Neural cell (in vitro differentiated cells): Measurements from ENCODE around the gene TUB. TPM values are rescaled to one million over a fixed set of nuclear protein-coding genes. Genes with fewer than 3 reads are reported as not detected.

Source experiments
- H2AFZ ChIP-seq: fragments of 200-600, 300-800 bp; sonication (generic), shearing (Covaris generic); 2 replicates; pipeline ENCODE4 v1.6.0; 2014; ENCODE audit warnings: low read depth, mild to moderate bottlenecking, antibody characterized with exemption, low read length, moderate library complexity
- H3F3A ChIP-seq: fragments of 200-600 bp; shearing (Covaris generic); 2 replicates; pipeline ENCODE4 v1.6.1; 2016; ENCODE audit warnings: mild to moderate bottlenecking, moderate library complexity, mixed read lengths, antibody characterized with exemption, low read length; ENCODE audit not compliant: insufficient read depth, poor library complexity, severe bottlenecking
- H3K27ac ChIP-seq: fragments of 200-600, 300-800 bp; sonication (generic), shearing (Covaris generic); 2 replicates; pipeline ENCODE4 v1.5.1; 2014; ENCODE audit warnings: mild to moderate bottlenecking, low read length, moderate library complexity
- H3K27me3 ChIP-seq: fragments of 300-800, 200-600 bp; sonication (generic), shearing (Covaris generic); 2 replicates; pipeline ENCODE4 v1.6.0; 2014; ENCODE audit warnings: mild to moderate bottlenecking, low read depth, low read length, moderate library complexity; ENCODE audit not compliant: insufficient read depth
- H3K36me3 ChIP-seq: fragments of 300-800, 200-600 bp; sonication (generic), shearing (Covaris generic); 2 replicates; pipeline ENCODE4 v1.5.1; 2014; ENCODE audit warnings: mild to moderate bottlenecking, antibody characterized with exemption, low read length, moderate library complexity; ENCODE audit not compliant: insufficient read depth
- H3K4me2 ChIP-seq: fragments of 300-800, 200-600 bp; sonication (generic), shearing (Covaris generic); 2 replicates; pipeline ENCODE4 v1.6.0; 2014; ENCODE audit warnings: mild to moderate bottlenecking, low read length
- H3K4me3 ChIP-seq: fragments of 300-800, 200-600 bp; sonication (generic), shearing (Covaris generic); 2 replicates; pipeline ENCODE4 v1.5.1; 2014; ENCODE audit warnings: mild to moderate bottlenecking, low read length, moderate library complexity
- H3K79me2 ChIP-seq: fragments of 200-600 bp; shearing (Covaris generic); replicated peaks from 2 replicates; pipeline ENCODE4 v1.6.0; 2014; ENCODE audit warnings: mild to moderate bottlenecking, low read length, moderate library complexity; ENCODE audit not compliant: insufficient read depth
- H3K9ac ChIP-seq: fragments of 300-800, 200-600 bp; sonication (generic), shearing (Covaris generic); 2 replicates; pipeline ENCODE4 v1.6.1; 2016; ENCODE audit warnings: mild to moderate bottlenecking, low read length, mixed read lengths
- H3K9me2 ChIP-seq: fragments of 200-600 bp; shearing (Covaris generic); 2 replicates; pipeline ENCODE4 v1.6.1; 2016; ENCODE audit warnings: mild to moderate bottlenecking, low read length, mixed read lengths; ENCODE audit not compliant: insufficient read depth
- H3K9me3 ChIP-seq: fragments of 200-600, 300-800 bp; sonication (generic), shearing (Covaris generic); 2 replicates; pipeline ENCODE4 v1.6.1; 2016; ENCODE audit warnings: mild to moderate bottlenecking, mixed run types, low read length, moderate library complexity, mixed read lengths
- H4K20me1 ChIP-seq: fragments of 200-600 bp; shearing (Covaris generic); 2 replicates; pipeline ENCODE4 v1.6.1; 2016; ENCODE audit warnings: mild to moderate bottlenecking, mixed run types; ENCODE audit not compliant: insufficient read depth
- CTCF ChIP-seq: fragments of 450-650 bp; IDR thresholded peaks from 2 replicates; pipeline ENCODE4 v1.5.1; 2014; ENCODE audit warnings: antibody characterized with exemption, mild to moderate bottlenecking, moderate library complexity; ENCODE audit not compliant: poor library complexity, severe bottlenecking
- EP300 ChIP-seq: fragments of 450-650 bp; conservative IDR thresholded peaks from 2 replicates; pipeline ENCODE4 v1.6.1; 2014; ENCODE audit warnings: antibody characterized with exemption, mild to moderate bottlenecking, moderate library complexity; ENCODE audit not compliant: poor library complexity, severe bottlenecking
- EZH2 ChIP-seq: fragments of 200-600, 300-800 bp; shearing (Covaris generic), sonication (generic); IDR thresholded peaks from 2 replicates; pipeline ENCODE4 v1.6.1; 2014; ENCODE audit warnings: antibody characterized with exemption, low read length, borderline replicate concordance, mild to moderate bottlenecking; ENCODE audit not compliant: insufficient read depth, poor library complexity, severe bottlenecking
- MXI1 ChIP-seq: fragments of 450-650 bp; conservative IDR thresholded peaks from 2 replicates; pipeline ENCODE4 v1.6.1; 2014; ENCODE audit warnings: antibody characterized with exemption, mild to moderate bottlenecking; ENCODE audit not compliant: poor library complexity, severe bottlenecking
- POLR2AphosphoS5 ChIP-seq: IDR thresholded peaks from 2 replicates; pipeline ENCODE4 v1.6.1; 2012
- RAD21 ChIP-seq: fragments of 450-650 bp; conservative IDR thresholded peaks from 2 replicates; pipeline ENCODE4 v1.6.1; 2014; ENCODE audit warnings: antibody characterized with exemption, mild to moderate bottlenecking, moderate library complexity
- REST ChIP-seq: IDR thresholded peaks from 2 replicates; pipeline ENCODE4 v1.6.1; 2012; ENCODE audit warnings: borderline replicate concordance
- SMC3 ChIP-seq: fragments of 450-650 bp; conservative IDR thresholded peaks from 2 replicates; pipeline ENCODE4 v1.6.1; 2014; ENCODE audit warnings: antibody characterized with exemption, mild to moderate bottlenecking, moderate library complexity; ENCODE audit not compliant: poor library complexity
- TAF1 ChIP-seq: IDR thresholded peaks from 2 replicates; pipeline ENCODE4 v1.6.1; 2012; ENCODE audit warnings: low read depth
- polyA plus RNA-seq: library from polyadenylated mRNA; depleted of rRNA; stranded (reverse); fragments of >200 nt; gene quantifications from 2 replicates; pipeline ENCODE4 v1.2.3, GENCODE V29; 2014

TUB gene
- polyA plus RNA-seq, 1 donor from 2014 or later = 125 TPM

GRCh38 chr11:8034604-8035190, 46.3 kb upstream of the TUB start:
- Histone ChIP-seq H3K4me2 (peak overlapping the region; percentile 39), H3K9me3 (no peaks in the 10 kb centered on the region), H3K79me2 (peaks cover 16% of the 10 kb centered on the region), H4K20me1 (no peaks in the 10 kb centered on the region), H3K27ac (peak overlapping the region; percentile 45), H3F3A (no peaks in the 10 kb centered on the region), H3K36me3 (no peaks in the 10 kb centered on the region), H3K9ac (peak overlapping the region; percentile 26), H3K4me3 (peak overlapping the region; percentile 30), H3K9me2 (no peaks in the 10 kb centered on the region), H3K27me3 (no peaks in the 10 kb centered on the region), H2AFZ (no peak overlapping the region)
- TF ChIP-seq RAD21 (no peak), MXI1 (no peak), CTCF (no peak), POLR2AphosphoS5 (no peak), EP300 (no peak), TAF1 (no peak), SMC3 (no peak), EZH2 (no peak), REST (no peak)

- TF ChIP-seq EZH2 = no peak
- TF ChIP-seq CTCF = no peak
- TF ChIP-seq MXI1 = no peak
- no peak for TF ChIP-seq POLR2AphosphoS5
- TF ChIP-seq EP300 = no peak
- TF ChIP-seq REST = no peak
- TF ChIP-seq TAF1 = no peak
- TF ChIP-seq RAD21 = no peak
- TF ChIP-seq SMC3 = no peak
- Histone ChIP-seq H3K9me3 (no peaks in the 10 kb centered on the region), H3K79me2 (peaks cover 16% of the 10 kb centered on the region), H3K27me3 (no peaks in the 10 kb centered on the region), H3K9ac (no peak overlapping the region), H3K4me2 (no peak overlapping the region), H3K4me3 (no peak overlapping the region), H3K36me3 (no peaks in the 10 kb centered on the region), H2AFZ (no peak overlapping the region), H3K9me2 (no peaks in the 10 kb centered on the region), H3K27ac (no peak overlapping the region), H4K20me1 (no peaks in the 10 kb centered on the region), H3F3A (no peaks in the 10 kb centered on the region)
Measured at GRCh38 chr11:8035200-8035855, 45.7 kb upstream of the TUB start.
